SK-N-MC (cell line): ENCODE results near the gene LRMDA.

Experiments used
- EZH2 ChIP-seq: fragments of 200-600 bp; sonication (generic); IDR thresholded peaks from one replicate; pipeline ENCODE4 v1.6.1; 2017; ENCODE audit warnings: antibody characterized with exemption
- FOXP2 ChIP-seq: optimal IDR thresholded peaks from 2 replicates; pipeline ENCODE3; 2011; ENCODE audit warnings: mild to moderate bottlenecking, moderate library complexity; ENCODE audit not compliant: insufficient read depth; ENCODE audit errors: extremely low read length, control extremely low read depth
- POLR2AphosphoS5 ChIP-seq: IDR thresholded peaks from 2 replicates; pipeline ENCODE4 v1.6.1; 2012; ENCODE audit warnings: mild to moderate bottlenecking, low read depth, low read length, borderline replicate concordance

GRCh38 chr10:75919913-75920312 lies 488.5 kb downstream of the LRMDA start:
- no peak for TF ChIP-seq POLR2AphosphoS5
- TF ChIP-seq EZH2 = no peak
- TF ChIP-seq FOXP2 = no peak
